Activated CD4-positive, alpha-beta T cell treated with anti-CD3 and anti-CD28 coated beads, Interleukin-2, amount 10 ng/mL, durations not matched to agents 24 days and 14 days (primary cell): ENCODE results near the gene PITPNM3. TPM values are rescaled to one million over a fixed set of nuclear protein-coding genes. Genes with fewer than 3 reads are reported as not detected.
"Not testable (repeated sequence)": the region's sequence is repeated elsewhere in the genome, so short reads cannot be mapped to it uniquely, and the experiment has no call there.

Experiments
- DNase-seq: peaks from one replicate; pipeline ENCODE4 v3.0.0; 2022
- H3K27ac Mint-ChIP-seq: one replicate; pipeline ENCODE4 v1.8.0; 2022; ENCODE audit warnings: mild to moderate bottlenecking, mixed read lengths
- H3K27me3 Mint-ChIP-seq: one replicate; pipeline ENCODE4 v1.8.0; 2022; ENCODE audit warnings: mixed read lengths
- H3K36me3 Mint-ChIP-seq: one replicate; pipeline ENCODE4 v1.8.0; 2022; ENCODE audit warnings: low read depth, mild to moderate bottlenecking, mixed read lengths
- H3K4me1 Mint-ChIP-seq: one replicate; pipeline ENCODE4 v1.8.0; 2021; ENCODE audit warnings: mixed read lengths
- H3K4me3 Mint-ChIP-seq: one replicate; pipeline ENCODE4 v1.8.0; 2022; ENCODE audit warnings: mild to moderate bottlenecking, moderate library complexity, mixed read lengths
- H3K9me3 Mint-ChIP-seq: one replicate; pipeline ENCODE4 v1.8.0; 2021; ENCODE audit warnings: mixed read lengths
- intact Hi-C: fragments of 100-400 bp; cut with micrococcal nuclease; formaldehyde crosslinking; loops from one replicate; pipeline ENCODE4 v1.15.1; 2023
- total RNA-seq: library from RNA; stranded (reverse); gene quantifications from 2 replicates; pipeline ENCODE4 v1.2.3, GENCODE V29; 2022

Gene PITPNM3
- total RNA-seq, 1 donor from 2014 or later, result 0.77 TPM

DNA sequence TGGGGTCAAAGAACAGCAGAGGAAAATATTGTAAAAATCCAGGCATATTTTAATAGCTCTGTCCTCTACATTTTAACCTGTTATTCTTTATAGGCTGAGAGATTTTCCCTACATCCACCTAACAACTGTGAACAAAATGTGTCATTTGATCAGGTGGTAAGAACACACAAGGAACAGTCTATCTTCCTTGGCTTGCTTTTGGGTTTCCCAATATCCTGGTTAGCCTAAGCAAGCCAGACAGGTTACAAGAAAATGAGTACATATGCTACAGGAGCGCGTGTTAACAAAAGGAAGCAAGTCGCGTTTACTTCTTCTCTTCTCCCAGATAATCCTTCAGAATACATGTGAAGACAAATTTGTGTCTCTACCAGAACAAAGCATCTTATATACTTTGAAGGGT lies 31.0 kb upstream of the PITPNM3 start:
- intact Hi-C loops, result no loop called here
- Mint-ChIP-seq H3K4me3 (no peak overlapping the region), H3K4me1 (peaks cover 4% of the 10 kb centered on the region), H3K27ac (no peak overlapping the region), H3K27me3 (no peaks in the 10 kb centered on the region), H3K9me3 (no peaks in the 10 kb centered on the region), H3K36me3 (peaks cover 72% of the 10 kb centered on the region)
- DNase-seq, result no peak

DNA sequence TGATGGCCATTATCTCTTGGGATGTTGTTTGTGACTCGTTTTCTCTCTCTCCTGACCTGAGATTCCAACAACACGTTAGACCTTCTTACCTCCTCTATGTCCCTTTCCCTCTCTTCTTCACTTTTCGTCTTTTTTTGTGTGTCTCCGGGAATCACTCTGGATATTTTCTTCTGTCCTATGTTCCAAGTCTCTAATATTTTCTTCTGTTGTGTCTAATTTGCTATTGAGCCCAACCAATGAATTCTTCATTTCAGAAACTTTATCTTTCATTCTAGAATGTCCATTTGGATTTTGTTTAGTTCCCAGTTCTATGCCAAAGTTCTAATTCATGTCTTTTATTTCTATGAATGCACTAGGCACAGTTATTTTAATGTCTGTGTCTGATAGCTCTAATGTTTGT lies 27.1 kb upstream of the PITPNM3 start:
- intact Hi-C loops, result no loop called here
- H3K27ac Mint-ChIP-seq, result no peak overlapping the region
- H3K9me3 Mint-ChIP-seq, result no peaks in the 10 kb centered on the region
- no peaks in the 10 kb centered on the region for H3K27me3 Mint-ChIP-seq
- no peaks in the 10 kb centered on the region for H3K4me1 Mint-ChIP-seq
- no peak for DNase-seq
- peaks cover 53% of the 10 kb centered on the region for H3K36me3 Mint-ChIP-seq
- no peak overlapping the region for H3K4me3 Mint-ChIP-seq

DNA sequence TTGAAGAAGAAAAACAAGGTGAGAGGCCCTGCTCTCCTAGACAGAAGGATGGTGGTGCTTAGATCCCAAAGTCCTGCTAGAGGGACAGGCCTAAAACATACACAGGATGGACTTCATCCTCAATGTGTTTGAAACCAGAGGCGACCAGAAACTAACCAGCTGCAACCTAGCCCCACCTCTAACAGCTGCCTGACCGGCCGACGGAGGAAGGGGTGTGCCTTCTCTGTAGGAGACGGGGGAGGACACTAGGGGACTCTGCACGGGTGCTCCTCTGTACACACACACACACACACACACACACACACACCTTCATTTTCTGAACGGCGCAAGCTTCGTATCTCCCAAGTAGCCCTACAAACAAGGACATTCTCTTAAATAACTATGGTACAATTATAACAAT lies 24.3 kb upstream of the PITPNM3 start:
- H3K4me3 Mint-ChIP-seq, result no peak overlapping the region
- H3K27ac Mint-ChIP-seq, result no peak overlapping the region
- H3K9me3 Mint-ChIP-seq, result no peaks in the 10 kb centered on the region
- no peaks in the 10 kb centered on the region for H3K27me3 Mint-ChIP-seq
- H3K36me3 Mint-ChIP-seq, result peaks cover 42% of the 10 kb centered on the region
- H3K4me1 Mint-ChIP-seq, result peaks cover 8% of the 10 kb centered on the region
- intact Hi-C loops, result no loop called here
- no peak for DNase-seq

GRCh38 chr17:6578491-6578890 lies 22.1 kb upstream of the PITPNM3 start:
- no peaks in the 10 kb centered on the region for H3K27me3 Mint-ChIP-seq
- no peak for DNase-seq
- no peaks in the 10 kb centered on the region for H3K9me3 Mint-ChIP-seq
- peaks cover 23% of the 10 kb centered on the region for H3K36me3 Mint-ChIP-seq
- peaks cover 20% of the 10 kb centered on the region for H3K4me1 Mint-ChIP-seq
- no peak overlapping the region for H3K4me3 Mint-ChIP-seq
- no peak overlapping the region for H3K27ac Mint-ChIP-seq
- intact Hi-C loops, result loop anchor here (5.0 to 10.0 kb wide), 2 partner anchors 64 to 104 kb away; partner anchors contain the start of genes KIAA0753 and TXNDC17

DNA sequence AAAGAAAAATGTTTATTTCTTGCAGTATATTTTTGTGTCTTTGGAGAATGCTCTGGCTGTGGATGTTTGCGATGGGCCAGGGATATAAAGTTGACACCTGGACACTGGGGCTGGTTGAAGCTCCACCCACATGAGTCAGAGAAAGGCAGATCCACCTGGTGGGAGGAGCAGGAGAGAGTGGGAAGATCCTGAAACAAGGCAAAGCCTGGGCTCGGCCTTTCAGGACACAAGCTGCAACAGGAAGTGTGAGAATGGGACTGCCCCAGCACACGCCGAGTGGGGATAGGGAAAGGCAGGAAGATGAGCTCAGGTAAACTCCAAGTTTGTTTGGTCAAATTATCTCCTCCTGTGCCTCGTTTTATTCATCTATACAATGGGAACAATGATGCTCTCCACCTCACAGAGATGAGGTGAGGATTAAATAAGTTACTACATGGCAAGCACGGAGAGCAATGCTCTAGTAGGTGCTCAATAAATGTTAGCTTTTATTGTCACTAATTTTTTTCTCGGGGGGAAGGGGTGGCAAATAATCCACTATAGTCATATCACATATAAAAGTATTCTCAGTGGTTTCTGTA lies 21.4 kb upstream of the PITPNM3 start:
- no peaks in the 10 kb centered on the region for H3K9me3 Mint-ChIP-seq
- intact Hi-C loops, result loop anchor here (5.0 to 10.0 kb wide), 2 partner anchors 65 to 103 kb away; partner anchors contain the start of genes KIAA0753 and TXNDC17
- no peak overlapping the region for H3K4me3 Mint-ChIP-seq
- DNase-seq, result peak; percentile 35
- H3K4me1 Mint-ChIP-seq, result peaks cover 22% of the 10 kb centered on the region
- H3K27me3 Mint-ChIP-seq, result no peaks in the 10 kb centered on the region
- H3K36me3 Mint-ChIP-seq, result peaks cover 16% of the 10 kb centered on the region
- no peak overlapping the region for H3K27ac Mint-ChIP-seq

GRCh38 chr17:6576038-6576785 lies 19.9 kb upstream of the PITPNM3 start:
- intact Hi-C loops, result loop anchor here (5.0 to 10.0 kb wide), 2 partner anchors 66 to 101 kb away; partner anchors contain the start of genes KIAA0753 and TXNDC17
- Mint-ChIP-seq H3K9me3 (no peaks in the 10 kb centered on the region), H3K4me1 (peaks cover 22% of the 10 kb centered on the region), H3K36me3 (peaks cover 10% of the 10 kb centered on the region), H3K27ac (peak overlapping the region; percentile 41), H3K4me3 (no peak overlapping the region), H3K27me3 (no peaks in the 10 kb centered on the region)
- DNase-seq, result no peak

GRCh38 chr17:6575596-6575988 lies 19.2 kb upstream of the PITPNM3 start:
- Mint-ChIP-seq H3K9me3 (no peaks in the 10 kb centered on the region), H3K36me3 (peaks cover 10% of the 10 kb centered on the region), H3K27me3 (no peaks in the 10 kb centered on the region), H3K27ac (peak overlapping the region; percentile 68), H3K4me3 (peak overlapping the region; percentile 49), H3K4me1 (peaks cover 22% of the 10 kb centered on the region)
- DNase-seq, result no peak
- intact Hi-C loops, result loop anchor here (5.0 to 10.0 kb wide), 2 partner anchors 67 to 101 kb away; partner anchors contain the start of genes KIAA0753 and TXNDC17

GRCh38 chr17:6574687-6575595 lies 18.6 kb upstream of the PITPNM3 start:
- Mint-ChIP-seq H3K27me3 (no peaks in the 10 kb centered on the region), H3K36me3 (peaks cover 10% of the 10 kb centered on the region), H3K9me3 (no peaks in the 10 kb centered on the region), H3K27ac (peak overlapping the region; percentile 68), H3K4me1 (peaks cover 22% of the 10 kb centered on the region), H3K4me3 (peak overlapping the region; percentile 49)
- intact Hi-C loops, result loop anchor here (5.0 to 10.0 kb wide), 2 partner anchors 67 to 100 kb away; partner anchors contain the start of genes KIAA0753 and TXNDC17
- DNase-seq, result peak; percentile 80

GRCh38 chr17:6573982-6574686 lies 17.8 kb upstream of the PITPNM3 start:
- Mint-ChIP-seq H3K27ac (no peak overlapping the region), H3K36me3 (peaks cover 10% of the 10 kb centered on the region), H3K4me3 (no peak overlapping the region), H3K27me3 (no peaks in the 10 kb centered on the region), H3K9me3 (no peaks in the 10 kb centered on the region), H3K4me1 (peaks cover 24% of the 10 kb centered on the region)
- no peak for DNase-seq
- intact Hi-C loops, result loop anchor here (10.0 kb wide), 1 partner anchor 99 kb away; no protein-coding TSS in a partner anchor

- Mint-ChIP-seq H3K4me1 (peaks cover 24% of the 10 kb centered on the region), H3K27ac (peak overlapping the region; percentile 42)
- not testable (repeated sequence) for H3K4me3 Mint-ChIP-seq, H3K36me3 Mint-ChIP-seq, H3K27me3 Mint-ChIP-seq, H3K9me3 Mint-ChIP-seq, DNase-seq
- intact Hi-C loops, result loop anchor here (10.0 kb wide), 1 partner anchor 99 kb away; no protein-coding TSS in a partner anchor
These were observed 17.1 kb upstream of the PITPNM3 start for GRCh38 chr17:6573495-6573894.

DNA sequence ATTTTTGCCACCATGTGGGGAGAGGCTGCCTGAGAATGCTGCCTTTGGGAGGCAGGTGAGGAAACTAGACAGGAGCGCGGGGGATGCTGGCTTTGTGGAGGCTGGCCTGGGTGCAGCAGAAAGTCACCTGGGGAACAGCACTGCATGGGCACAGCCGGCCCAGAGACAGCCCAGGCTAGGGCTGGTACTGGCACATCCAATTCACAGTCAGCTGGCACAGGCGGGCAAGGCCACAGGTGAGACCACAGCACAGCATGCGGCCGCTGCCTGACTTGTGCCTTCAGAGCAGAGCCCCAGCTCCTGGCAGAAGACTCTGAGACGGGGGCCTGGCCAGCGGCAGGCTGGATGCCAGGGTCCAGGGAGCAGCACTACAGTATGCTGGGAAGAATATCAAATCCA lies 16.6 kb upstream of the PITPNM3 start:
- intact Hi-C loops, result loop anchor here (10.0 kb wide), 1 partner anchor 98 kb away; no protein-coding TSS in a partner anchor
- H3K4me3 Mint-ChIP-seq, result no peak overlapping the region
- H3K9me3 Mint-ChIP-seq, result no peaks in the 10 kb centered on the region
- no peaks in the 10 kb centered on the region for H3K27me3 Mint-ChIP-seq
- no peak overlapping the region for H3K27ac Mint-ChIP-seq
- no peak for DNase-seq
- peaks cover 24% of the 10 kb centered on the region for H3K4me1 Mint-ChIP-seq
- peaks cover 9% of the 10 kb centered on the region for H3K36me3 Mint-ChIP-seq

- H3K27ac Mint-ChIP-seq, result no peak overlapping the region
- H3K4me3 Mint-ChIP-seq, result no peak overlapping the region
- no peaks in the 10 kb centered on the region for H3K27me3 Mint-ChIP-seq
- DNase-seq, result no peak
- H3K9me3 Mint-ChIP-seq, result no peaks in the 10 kb centered on the region
- intact Hi-C loops, result loop anchor here (10.0 kb wide), 1 partner anchor 97 kb away; no protein-coding TSS in a partner anchor
- H3K4me1 Mint-ChIP-seq, result peaks cover 21% of the 10 kb centered on the region
- peaks cover 4% of the 10 kb centered on the region for H3K36me3 Mint-ChIP-seq
These were observed 15.1 kb upstream of the PITPNM3 start for GRCh38 chr17:6571452-6571781.
